NCI-H345 treated with DMSO at 0.1 percent for 48 hours (cell line): Measurements from ENCODE around the gene MEX3D.

Source experiments
- DNase-seq: peaks from one replicate; lab custom pipeline; 2025; ENCODE audit not compliant: unreplicated experiment; lab: John Stamatoyannopoulos, UW

Gene MEX3D

DNA sequence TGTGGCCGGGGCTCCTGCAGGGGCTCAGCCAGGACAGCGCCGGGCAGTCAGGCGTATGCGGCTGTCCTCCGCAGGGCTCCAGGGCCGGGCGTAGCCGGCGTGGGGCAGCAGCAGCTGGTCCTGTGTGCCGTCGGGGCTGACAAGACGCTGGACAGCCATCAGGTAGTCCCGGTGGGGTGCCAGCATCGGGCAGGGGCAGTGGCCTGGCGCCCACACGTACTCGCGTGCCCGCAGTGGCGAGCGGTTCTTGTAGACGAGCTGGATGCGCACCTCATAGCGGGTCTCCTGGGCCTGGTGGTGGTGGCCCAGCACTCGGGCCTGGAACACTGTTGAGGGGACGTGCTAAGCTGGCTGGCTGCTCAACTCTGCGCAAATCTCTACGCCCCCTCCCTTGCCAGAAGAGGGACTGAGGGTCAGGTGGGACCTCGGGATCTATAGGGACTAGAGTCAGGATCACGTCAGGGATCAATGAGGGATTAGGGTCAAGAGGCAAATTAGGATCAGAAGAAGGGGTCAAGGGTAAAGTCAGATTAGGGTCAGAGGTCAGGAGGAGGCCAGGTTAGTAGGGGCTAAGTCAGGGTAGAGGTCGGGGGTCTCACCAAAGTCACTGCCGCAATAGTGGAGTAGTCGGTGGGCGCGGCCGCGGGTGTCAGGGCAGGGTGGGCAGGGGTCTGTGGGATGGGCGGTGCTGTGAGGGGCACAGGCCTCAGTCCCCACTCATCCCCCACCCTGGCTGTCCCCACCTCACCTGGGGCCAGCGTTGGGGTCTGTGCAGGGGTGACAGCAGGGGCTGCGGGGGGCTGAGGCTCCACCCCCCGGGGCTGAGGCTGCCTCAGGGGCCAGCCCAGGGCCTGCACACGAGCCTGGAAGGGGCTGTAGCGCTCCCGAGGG is 61.9 kb downstream of the MEX3D start:
- no peak for DNase-seq

DNA sequence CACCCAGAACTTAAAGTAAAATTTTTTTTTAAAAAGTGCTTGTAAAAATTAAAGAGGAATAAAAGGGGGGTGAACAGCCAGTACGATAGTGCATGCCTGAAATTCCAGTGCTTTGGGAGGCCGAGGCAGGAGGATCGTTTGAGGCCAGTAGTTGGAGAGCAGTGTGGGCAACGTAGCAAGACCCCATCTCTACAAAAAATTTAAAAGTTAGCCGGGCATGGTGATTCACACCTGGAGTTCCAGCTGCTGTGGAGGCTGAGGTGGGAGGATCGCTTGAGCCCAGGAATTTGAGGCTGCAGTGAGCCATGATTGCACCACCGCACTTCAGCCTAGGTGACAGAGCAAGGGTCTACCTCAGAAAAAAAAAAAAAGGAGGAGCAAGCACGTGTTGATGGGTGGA is 63.1 kb downstream of the MEX3D start:
- DNase-seq: no peak
